ENCODE data around the gene FOLR1.
"Not testable (repeated sequence)": the region's sequence is repeated elsewhere in the genome, so short reads cannot be mapped to it uniquely, and the experiment has no call there.

Gene FOLR1

GRCh38 chr11:72188267-72188666 is 3.7 kb upstream of the FOLR1 start:
- POLR2A ChIA-PET = no interaction called here
- no peak for TF ChIP-seq BHLHE40 (IDR thresholded peaks at IDR 0.05; ENCODE audit: borderline replicate concordance)
- TF ChIP-seq ARNT (IDR thresholded peaks at IDR 0.05) = no peak
- TF ChIP-seq CTBP1 (IDR thresholded peaks at IDR 0.05; ENCODE audit: borderline replicate concordance) = no peak
- TF ChIP-seq ELF4 (IDR thresholded peaks at IDR 0.05) = no peak
- no peak for TF ChIP-seq TARDBP (IDR thresholded peaks at IDR 0.05)
- TF ChIP-seq NFRKB (IDR thresholded peaks at IDR 0.05) = no peak
- CTCF ChIA-PET = no interaction called here

GRCh38 chr11:72189455-72190250 is 2.3 kb upstream of the FOLR1 start:
- TF ChIP-seq CTBP1 (IDR thresholded peaks at IDR 0.05; ENCODE audit: borderline replicate concordance) = no peak
- no peak for TF ChIP-seq FOXK2 (IDR thresholded peaks at IDR 0.05)
- TF ChIP-seq TARDBP (IDR thresholded peaks at IDR 0.05) = no peak
- TF ChIP-seq ARNT (IDR thresholded peaks at IDR 0.05) = no peak
- no peak for TF ChIP-seq BHLHE40 (IDR thresholded peaks at IDR 0.05; ENCODE audit: borderline replicate concordance)
- TF ChIP-seq FOXM1 (IDR thresholded peaks at IDR 0.05; ENCODE audit: borderline replicate concordance) = no peak
- TF ChIP-seq SUZ12 (IDR thresholded peaks at IDR 0.05) = no peak
- no peak for TF ChIP-seq SP1 (IDR thresholded peaks at IDR 0.05)
- no peak for TF ChIP-seq FOXA1 (IDR thresholded peaks at IDR 0.05)
- TF ChIP-seq NFRKB (IDR thresholded peaks at IDR 0.05) = no peak
- TF ChIP-seq ELF4 (IDR thresholded peaks at IDR 0.05) = no peak
- no peak for TF ChIP-seq L3MBTL2 (conservative IDR thresholded peaks at IDR 0.05)
- TF ChIP-seq, protein P1, sequence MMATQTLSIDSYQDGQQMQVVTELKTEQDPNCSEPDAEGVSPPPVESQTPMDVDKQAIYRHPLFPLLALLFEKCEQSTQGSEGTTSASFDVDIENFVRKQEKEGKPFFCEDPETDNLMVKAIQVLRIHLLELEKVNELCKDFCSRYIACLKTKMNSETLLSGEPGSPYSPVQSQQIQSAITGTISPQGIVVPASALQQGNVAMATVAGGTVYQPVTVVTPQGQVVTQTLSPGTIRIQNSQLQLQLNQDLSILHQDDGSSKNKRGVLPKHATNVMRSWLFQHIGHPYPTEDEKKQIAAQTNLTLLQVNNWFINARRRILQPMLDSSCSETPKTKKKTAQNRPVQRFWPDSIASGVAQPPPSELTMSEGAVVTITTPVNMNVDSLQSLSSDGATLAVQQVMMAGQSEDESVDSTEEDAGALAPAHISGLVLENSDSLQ (IDR thresholded peaks at IDR 0.05) = no peak
- ChIA-PET POLR2A (interaction anchor here (2.6 kb wide), 1 partner anchor 34 kb away, joined by 11 read pairs; the partner anchor contains the start of gene INPPL1), CTCF (interaction anchor here (0.9 to 1.0 kb wide), 3 partner anchors 8 to 33 kb away, joined by 4 to 6 read pairs (median 4); no protein-coding TSS in a partner anchor)
- DNase-seq (ENCODE audit: extremely low spot score) = no peak

More at GRCh38 chr11:72188267-72188666, 3.7 kb upstream of the FOLR1 start:
- DNase-seq (ENCODE audit: extremely low spot score) = no peak

DNA sequence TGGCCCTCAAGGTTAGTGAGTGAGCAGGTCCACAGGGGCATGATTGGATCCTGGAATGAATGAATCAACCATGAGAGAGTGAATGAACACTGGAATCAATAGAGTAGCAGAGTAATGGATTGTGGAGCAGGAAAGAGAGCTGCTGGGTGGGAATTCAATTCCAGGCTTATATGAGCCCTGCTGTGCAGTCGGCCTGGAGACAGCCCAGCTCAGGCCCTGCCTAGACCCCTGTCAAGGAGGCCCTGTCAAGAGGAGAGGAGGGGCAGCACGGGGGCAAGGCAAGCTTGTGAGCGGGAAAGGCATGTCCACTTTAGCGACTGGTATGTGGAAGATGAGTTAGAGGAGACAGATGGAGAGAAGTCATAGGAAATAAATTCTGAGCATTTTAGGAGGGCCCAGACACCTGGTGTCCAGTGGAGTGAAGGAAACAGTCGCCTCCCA is 1.3 kb upstream of the FOLR1 start:
- CTCF ChIA-PET = interaction anchor here (0.6 to 1.0 kb wide), 3 partner anchors 11 to 165 kb away, joined by 3 to 5 read pairs (median 4); no protein-coding TSS in a partner anchor
- POLR2A ChIA-PET = interaction anchor here (2.6 kb wide), 1 partner anchor 33 kb away, joined by 11 read pairs; the partner anchor contains the start of gene INPPL1

GRCh38 chr11:72195518-72196270 is 3.8 kb downstream of the FOLR1 start:
- DNase-seq (ENCODE audit: extremely low spot score) = no peak
- POLR2A ChIA-PET = no interaction called here
- TF ChIP-seq FOXK2 (IDR thresholded peaks at IDR 0.05) (no peak), L3MBTL2 (conservative IDR thresholded peaks at IDR 0.05) (no peak), TARDBP (IDR thresholded peaks at IDR 0.05) (no peak), CTBP1 (IDR thresholded peaks at IDR 0.05; ENCODE audit: borderline replicate concordance) (no peak), SP1 (IDR thresholded peaks at IDR 0.05) (no peak), LEF1 (IDR thresholded peaks at IDR 0.05; ENCODE audit: borderline replicate concordance) (no peak), FOXM1 (IDR thresholded peaks at IDR 0.05; ENCODE audit: borderline replicate concordance) (no peak), FOXA1 (IDR thresholded peaks at IDR 0.05) (no peak), ARNT (IDR thresholded peaks at IDR 0.05) (no peak), SUZ12 (IDR thresholded peaks at IDR 0.05) (no peak), BHLHE40 (IDR thresholded peaks at IDR 0.05; ENCODE audit: borderline replicate concordance) (no peak), HDGF (IDR thresholded peaks at IDR 0.05; ENCODE audit: borderline replicate concordance) (no peak), ZNF384 (IDR thresholded peaks at IDR 0.05) (no peak), ELF4 (IDR thresholded peaks at IDR 0.05) (no peak), NFRKB (IDR thresholded peaks at IDR 0.05) (no peak)
- TF ChIP-seq, protein P1 (IDR thresholded peaks at IDR 0.05) = no peak
- CTCF ChIA-PET = no interaction called here

More for the DNA sequence above, 1.3 kb upstream of the FOLR1 start:
- TF ChIP-seq, protein P1 (IDR thresholded peaks at IDR 0.05) = no peak
- TF ChIP-seq CTBP1 (IDR thresholded peaks at IDR 0.05; ENCODE audit: borderline replicate concordance) (no peak), HDGF (IDR thresholded peaks at IDR 0.05; ENCODE audit: borderline replicate concordance) (no peak), LEF1 (IDR thresholded peaks at IDR 0.05; ENCODE audit: borderline replicate concordance) (no peak), TARDBP (IDR thresholded peaks at IDR 0.05) (no peak)
- DNase-seq (ENCODE audit: extremely low spot score) = no peak

DNA sequence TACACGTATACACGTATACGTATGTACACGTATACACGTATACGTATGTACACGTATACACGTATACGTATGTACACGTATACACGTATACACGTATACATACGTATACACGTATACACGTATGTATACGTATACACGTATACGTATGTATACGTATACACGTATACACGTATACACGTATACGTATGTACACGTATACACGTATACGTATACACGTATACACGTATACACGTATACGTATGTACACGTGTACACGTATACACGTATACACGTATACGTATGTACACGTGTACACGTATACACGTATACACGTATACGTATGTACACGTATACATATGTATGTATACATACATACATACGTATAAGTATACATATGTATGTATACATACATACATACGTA is 9.5 kb downstream of the FOLR1 start:
- DNase-seq (ENCODE audit: extremely low spot score); CTCF ChIA-PET; POLR2A ChIA-PET: not testable (repeated sequence)

DNA sequence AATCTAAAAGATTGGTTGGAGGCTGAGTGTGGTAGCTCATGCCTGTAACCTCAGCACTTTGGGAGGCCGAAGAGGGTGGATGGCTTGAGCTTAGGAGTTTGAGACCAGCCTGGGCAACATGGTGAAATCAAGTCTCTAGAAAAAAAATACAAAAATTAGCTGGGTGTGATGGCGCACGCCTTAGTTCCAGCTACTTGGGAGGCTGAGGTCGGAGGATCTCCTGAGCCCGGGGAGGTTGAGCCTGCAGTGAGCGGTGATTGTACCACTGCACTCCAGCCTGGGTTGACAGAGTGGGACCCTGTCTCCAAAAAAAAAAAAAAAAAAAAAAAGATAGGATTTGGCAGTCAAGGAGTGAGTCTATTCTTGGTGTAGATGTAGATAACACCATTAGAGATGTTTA is 10.6 kb downstream of the FOLR1 start:
- TF ChIP-seq ELF4 (IDR thresholded peaks at IDR 0.05) = no peak
- no peak for TF ChIP-seq SUZ12 (IDR thresholded peaks at IDR 0.05)
- no peak for TF ChIP-seq ZNF384 (IDR thresholded peaks at IDR 0.05)
- TF ChIP-seq NFRKB (IDR thresholded peaks at IDR 0.05) = no peak
- no peak for TF ChIP-seq LEF1 (IDR thresholded peaks at IDR 0.05; ENCODE audit: borderline replicate concordance)
- TF ChIP-seq ARNT (IDR thresholded peaks at IDR 0.05) = no peak
- TF ChIP-seq BHLHE40 (IDR thresholded peaks at IDR 0.05; ENCODE audit: borderline replicate concordance) = no peak
- no peak for TF ChIP-seq FOXM1 (IDR thresholded peaks at IDR 0.05; ENCODE audit: borderline replicate concordance)
- TF ChIP-seq SP1 (IDR thresholded peaks at IDR 0.05) = no peak
- TF ChIP-seq FOXA1 (IDR thresholded peaks at IDR 0.05) = no peak
- TF ChIP-seq, protein P1 (IDR thresholded peaks at IDR 0.05) = no peak
- no peak for TF ChIP-seq HDGF (IDR thresholded peaks at IDR 0.05; ENCODE audit: borderline replicate concordance)
- TF ChIP-seq FOXK2 (IDR thresholded peaks at IDR 0.05) = no peak
- TF ChIP-seq L3MBTL2 (conservative IDR thresholded peaks at IDR 0.05) = no peak
- TF ChIP-seq TARDBP (IDR thresholded peaks at IDR 0.05) = no peak
- TF ChIP-seq CTBP1 (IDR thresholded peaks at IDR 0.05; ENCODE audit: borderline replicate concordance) = no peak
- POLR2A ChIA-PET = no interaction called here
- DNase-seq (ENCODE audit: extremely low spot score) = no peak
- CTCF ChIA-PET = interaction anchor here (0.6 kb wide), 1 partner anchor 59 kb away, joined by 4 read pairs; no protein-coding TSS in a partner anchor
